ENCODE data around the gene THADA. TPM values are rescaled to one million over a fixed set of nuclear protein-coding genes. Genes with fewer than 3 reads are reported as not detected.

THADA gene
- polyA plus RNA-seq, 1 donor (not counting 4 experiments of a cell fraction or from before 2014, with no cell fraction given): 22.6 TPM

GRCh38 chr2:43402452-43402937 lies 193.3 kb downstream of the THADA start:
- H3K4me2 ChIP-seq (ENCODE audit: control insufficient read depth, extremely low read depth, insufficient read depth, low read depth, low read length): peak overlapping the region; percentile 55
- no peaks in the 10 kb centered on the region for H4K20me1 ChIP-seq (ENCODE audit: control insufficient read depth, extremely low read depth, insufficient read depth, low read length)
- H3K9me3 ChIP-seq (ENCODE audit: control insufficient read depth, low read depth, low read length): no peaks in the 10 kb centered on the region
- FAIRE-seq: peak; percentile 62
- TF ChIP-seq, protein P1, sequence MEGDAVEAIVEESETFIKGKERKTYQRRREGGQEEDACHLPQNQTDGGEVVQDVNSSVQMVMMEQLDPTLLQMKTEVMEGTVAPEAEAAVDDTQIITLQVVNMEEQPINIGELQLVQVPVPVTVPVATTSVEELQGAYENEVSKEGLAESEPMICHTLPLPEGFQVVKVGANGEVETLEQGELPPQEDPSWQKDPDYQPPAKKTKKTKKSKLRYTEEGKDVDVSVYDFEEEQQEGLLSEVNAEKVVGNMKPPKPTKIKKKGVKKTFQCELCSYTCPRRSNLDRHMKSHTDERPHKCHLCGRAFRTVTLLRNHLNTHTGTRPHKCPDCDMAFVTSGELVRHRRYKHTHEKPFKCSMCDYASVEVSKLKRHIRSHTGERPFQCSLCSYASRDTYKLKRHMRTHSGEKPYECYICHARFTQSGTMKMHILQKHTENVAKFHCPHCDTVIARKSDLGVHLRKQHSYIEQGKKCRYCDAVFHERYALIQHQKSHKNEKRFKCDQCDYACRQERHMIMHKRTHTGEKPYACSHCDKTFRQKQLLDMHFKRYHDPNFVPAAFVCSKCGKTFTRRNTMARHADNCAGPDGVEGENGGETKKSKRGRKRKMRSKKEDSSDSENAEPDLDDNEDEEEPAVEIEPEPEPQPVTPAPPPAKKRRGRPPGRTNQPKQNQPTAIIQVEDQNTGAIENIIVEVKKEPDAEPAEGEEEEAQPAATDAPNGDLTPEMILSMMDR (optimal IDR thresholded peaks at IDR 0.05 in 1 of 3, IDR thresholded peaks at IDR 0.05 in 1 of 3, conservative IDR thresholded peaks at IDR 0.05 in 1 of 3; ENCODE audit: extremely low read depth in 1 of 3, insufficient read depth in 2 of 3, low read length in 3 of 3): peak in 2 of 3 experiments; percentile 8 to 28
- TF ChIP-seq EZH2 (IDR thresholded peaks at IDR 0.05; ENCODE audit: low read length): no peak
- H3K9me1 ChIP-seq (ENCODE audit: control insufficient read depth, extremely low read depth, insufficient read depth, low read length): no peaks in the 10 kb centered on the region
- no peak overlapping the region for H3K4me3 ChIP-seq (ENCODE audit: control insufficient read depth in 2 of 3, extremely low read depth in 1 of 3, insufficient read depth in 2 of 3, low read depth in 1 of 3, low read length in 3 of 3)
- no peak overlapping the region for H2AFZ ChIP-seq (ENCODE audit: control insufficient read depth, low read length)
- no peaks in the 10 kb centered on the region for H3K36me3 ChIP-seq (ENCODE audit: control insufficient read depth in 2 of 2, extremely low read depth in 1 of 2, insufficient read depth in 2 of 2, low read length in 2 of 2)
- no peaks in the 10 kb centered on the region for H3K79me2 ChIP-seq (ENCODE audit: control insufficient read depth, insufficient read depth, low read length)
- peaks cover 22% of the 10 kb centered on the region for H3K4me1 ChIP-seq (ENCODE audit: control insufficient read depth, extremely low read depth, insufficient read depth, low read length)
- no peaks in the 10 kb centered on the region for H3K27me3 ChIP-seq (ENCODE audit: control insufficient read depth, extremely low read depth, insufficient read depth, low read length)
- dilution Hi-C loops (cut with MboI; ENCODE audit: extremely low pct_ligation_motif_present, low sequenced_read_pairs): no loop called here
- no peak overlapping the region for H3K9ac ChIP-seq (ENCODE audit: control insufficient read depth, extremely low read depth, insufficient read depth, low read length)
- H3K27ac ChIP-seq (ENCODE audit: control insufficient read depth, insufficient read depth, low read length): peak overlapping the region; percentile 1
- DNase-seq (ENCODE audit: low read depth, low spot score): no peak

GRCh38 chr2:43402002-43402401 lies 193.8 kb downstream of the THADA start:
- H2AFZ ChIP-seq (ENCODE audit: control insufficient read depth, low read length): no peak overlapping the region
- H3K4me3 ChIP-seq (ENCODE audit: control insufficient read depth in 2 of 3, extremely low read depth in 1 of 3, insufficient read depth in 2 of 3, low read depth in 1 of 3, low read length in 3 of 3): no peak overlapping the region
- no peaks in the 10 kb centered on the region for H3K27me3 ChIP-seq (ENCODE audit: control insufficient read depth, extremely low read depth, insufficient read depth, low read length)
- no peaks in the 10 kb centered on the region for H3K79me2 ChIP-seq (ENCODE audit: control insufficient read depth, insufficient read depth, low read length)
- no peaks in the 10 kb centered on the region for H4K20me1 ChIP-seq (ENCODE audit: control insufficient read depth, extremely low read depth, insufficient read depth, low read length)
- H3K9me3 ChIP-seq (ENCODE audit: control insufficient read depth, low read depth, low read length): no peaks in the 10 kb centered on the region
- no peak for FAIRE-seq
- H3K9me1 ChIP-seq (ENCODE audit: control insufficient read depth, extremely low read depth, insufficient read depth, low read length): no peaks in the 10 kb centered on the region
- H3K9ac ChIP-seq (ENCODE audit: control insufficient read depth, extremely low read depth, insufficient read depth, low read length): no peak overlapping the region
- peaks cover 0 to under 1% of the 10 kb centered on the region in 2 experiments for H3K36me3 ChIP-seq (ENCODE audit: control insufficient read depth in 2 of 2, extremely low read depth in 1 of 2, insufficient read depth in 2 of 2, low read length in 2 of 2)
- dilution Hi-C loops (cut with MboI; ENCODE audit: extremely low pct_ligation_motif_present, low sequenced_read_pairs): no loop called here
- peaks cover 22% of the 10 kb centered on the region for H3K4me1 ChIP-seq (ENCODE audit: control insufficient read depth, extremely low read depth, insufficient read depth, low read length)
- TF ChIP-seq EZH2 (IDR thresholded peaks at IDR 0.05; ENCODE audit: low read length): no peak
- TF ChIP-seq, protein P1 (optimal IDR thresholded peaks at IDR 0.05 in 1 of 3, IDR thresholded peaks at IDR 0.05 in 1 of 3, conservative IDR thresholded peaks at IDR 0.05 in 1 of 3; ENCODE audit: extremely low read depth in 1 of 3, insufficient read depth in 2 of 3, low read length in 3 of 3): no peak
- H3K4me2 ChIP-seq (ENCODE audit: control insufficient read depth, extremely low read depth, insufficient read depth, low read depth, low read length): no peak overlapping the region
- no peak for DNase-seq (ENCODE audit: low read depth, low spot score)
- no peak overlapping the region for H3K27ac ChIP-seq (ENCODE audit: control insufficient read depth, insufficient read depth, low read length)

Data from keratinocyte (primary cell).